Loucy (cell line): ENCODE measurements around the gene FOXO6.

Experiments used
- H2AFZ ChIP-seq: fragments of 200-600 bp; sonication (generic); 2 replicates; pipeline ENCODE4 v1.6.0; 2016; ENCODE audit warnings: antibody characterized with exemption, mild to moderate bottlenecking, low read length, moderate library complexity
- H3F3A ChIP-seq: fragments of 200-600 bp; 2 replicates; pipeline ENCODE4 v1.6.0; 2016; ENCODE audit warnings: antibody characterized with exemption, low read depth, mild to moderate bottlenecking
- H3K27me3 ChIP-seq: fragments of 200-600 bp; sonication (generic); 2 replicates; pipeline ENCODE4 v1.6.1; 2014; ENCODE audit warnings: low read length, mild to moderate bottlenecking; ENCODE audit not compliant: insufficient read depth, poor library complexity, severe bottlenecking
- H3K36me3 ChIP-seq: fragments of 200-600 bp; sonication (generic); 2 replicates; pipeline ENCODE4 v1.6.1; 2016; ENCODE audit warnings: low read length; ENCODE audit not compliant: insufficient read depth
- H3K4me1 ChIP-seq: fragments of 200-600 bp; sonication (generic); 2 replicates; pipeline ENCODE4 v1.5.1; 2014; ENCODE audit warnings: low read length, mild to moderate bottlenecking; ENCODE audit not compliant: insufficient read depth, poor library complexity, severe bottlenecking
- H3K4me2 ChIP-seq: fragments of 200-600 bp; sonication (generic); 2 replicates; pipeline ENCODE4 v1.6.0; 2014; ENCODE audit warnings: antibody characterized with exemption, low read length, low read depth, mild to moderate bottlenecking; ENCODE audit not compliant: poor library complexity, severe bottlenecking
- H3K4me3 ChIP-seq: fragments of 200-600 bp; sonication (generic); 2 replicates; pipeline ENCODE4 v1.5.1; 2014; ENCODE audit warnings: low read length, mild to moderate bottlenecking, mixed read lengths; ENCODE audit not compliant: poor library complexity, severe bottlenecking
- H3K79me2 ChIP-seq: fragments of 200-600 bp; sonication (generic); 2 replicates; pipeline ENCODE4 v1.6.1; 2014; ENCODE audit warnings: low read length; ENCODE audit not compliant: insufficient read depth
- H3K9ac ChIP-seq: fragments of 200-600 bp; sonication (generic); 2 replicates; pipeline ENCODE4 v1.6.0; 2014; ENCODE audit warnings: mild to moderate bottlenecking, low read depth, low read length, moderate library complexity; ENCODE audit not compliant: poor library complexity, severe bottlenecking
- H3K9me2 ChIP-seq: fragments of 200-600 bp; sonication (generic); replicated peaks from 2 replicates; pipeline ENCODE4 v1.6.1; 2016; ENCODE audit warnings: low read depth, low read length, mixed read lengths
- H3K9me3 ChIP-seq: fragments of 200-600 bp; sonication (generic); 2 replicates; pipeline ENCODE4 v1.6.1; 2014; ENCODE audit warnings: mild to moderate bottlenecking, antibody characterized with exemption, low read length, low read depth; ENCODE audit not compliant: insufficient read depth
- H4K20me1 ChIP-seq: fragments of 200-600 bp; sonication (generic); 2 replicates; pipeline ENCODE4 v1.6.0; 2014; ENCODE audit warnings: antibody characterized with exemption, low read length, mild to moderate bottlenecking; ENCODE audit not compliant: insufficient read depth, poor library complexity, severe bottlenecking
- CTCF ChIP-seq: fragments of 200-600 bp; sonication (generic); conservative IDR thresholded peaks from 2 replicates; pipeline ENCODE4 v1.5.1; 2014; ENCODE audit warnings: mild to moderate bottlenecking, antibody characterized with exemption, low read length
- EZH2phosphoT487 ChIP-seq: fragments of 200-600 bp; IDR thresholded peaks from 2 replicates; pipeline ENCODE4 v1.6.1; 2018; ENCODE audit warnings: antibody characterized with exemption, mild to moderate bottlenecking, moderate library complexity, borderline replicate concordance

Gene FOXO6

DNA sequence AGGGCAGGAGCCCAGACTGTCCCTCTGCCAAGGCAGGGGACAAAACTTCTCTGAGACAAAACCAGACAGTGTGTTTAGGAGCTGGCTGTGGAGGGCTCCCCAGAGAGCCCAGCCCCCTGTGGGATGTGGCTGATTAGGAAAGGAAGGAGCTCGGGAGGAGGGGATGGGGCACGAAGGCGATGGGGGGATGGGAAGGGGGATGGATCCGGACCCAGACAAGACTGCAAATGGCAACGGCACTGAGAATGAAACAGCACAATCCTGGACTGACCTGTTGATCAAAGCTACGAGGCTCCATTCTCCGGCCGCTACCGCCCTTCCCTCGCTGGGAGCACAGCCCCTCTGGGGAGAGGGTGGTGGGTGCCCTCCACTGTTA, 33.1 kb downstream of the FOXO6 start:
- Histone ChIP-seq H2AFZ (no peak overlapping the region), H3K4me3 (no peak overlapping the region), H4K20me1 (no peaks in the 10 kb centered on the region), H3K4me1 (peaks cover 9% of the 10 kb centered on the region), H3K9ac (no peak overlapping the region), H3K4me2 (no peak overlapping the region), H3K27me3 (no peaks in the 10 kb centered on the region), H3K79me2 (no peaks in the 10 kb centered on the region), H3K9me2 (no peaks in the 10 kb centered on the region), H3K9me3 (no peaks in the 10 kb centered on the region), H3K36me3 (no peaks in the 10 kb centered on the region), H3F3A (no peaks in the 10 kb centered on the region)
- TF ChIP-seq EZH2phosphoT487 (no peak), CTCF (no peak)

DNA sequence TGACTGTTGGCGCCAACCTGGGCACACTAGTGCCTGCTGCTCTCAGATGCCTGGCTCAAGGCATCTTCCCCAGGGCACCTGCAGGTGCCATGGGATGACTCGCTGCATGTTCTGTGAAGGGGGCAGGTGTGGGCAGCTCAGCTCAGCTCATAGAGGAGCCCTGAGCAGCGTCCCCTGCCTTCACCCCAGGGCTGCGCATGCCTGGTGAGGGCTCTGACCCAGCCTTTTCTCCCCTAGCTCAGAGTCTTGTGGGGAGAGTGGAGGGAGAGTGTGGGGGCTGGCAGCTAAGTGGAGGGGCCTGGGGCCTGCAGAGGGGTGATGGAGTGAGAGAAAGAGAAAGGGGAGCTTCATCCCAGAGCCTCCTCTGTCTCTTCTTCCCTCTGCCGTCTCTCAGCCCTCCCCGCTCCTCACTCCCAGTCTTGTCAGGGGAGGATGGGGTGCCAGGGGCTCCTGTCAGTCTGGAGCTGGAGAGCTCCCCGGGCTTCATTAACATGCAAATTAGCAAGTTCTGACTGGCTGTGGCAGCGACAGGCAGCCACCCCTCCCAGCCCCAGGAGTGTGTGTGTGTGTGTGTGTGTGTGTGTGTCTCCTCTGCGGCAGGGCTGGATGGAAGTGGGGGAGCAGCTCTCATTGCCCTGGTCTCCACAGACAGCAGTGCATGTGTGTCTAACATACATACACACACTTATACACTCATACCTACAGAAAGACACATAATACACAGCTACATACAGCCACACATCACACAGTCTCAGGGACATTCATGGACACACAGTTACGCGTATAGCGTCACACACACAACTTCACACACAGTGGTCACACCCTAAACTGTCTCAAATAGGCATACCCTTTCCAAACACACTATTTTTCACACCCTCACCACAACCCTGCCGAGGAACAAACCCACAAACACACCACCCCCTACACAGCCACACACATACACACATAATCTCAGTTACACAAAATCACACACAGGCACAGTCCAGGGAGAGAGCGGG, 34.0 kb downstream of the FOXO6 start:
- Histone ChIP-seq H3K79me2 (no peaks in the 10 kb centered on the region), H3K4me1 (peaks cover 9% of the 10 kb centered on the region), H2AFZ (no peak overlapping the region), H3K36me3 (no peaks in the 10 kb centered on the region), H3K9ac (no peak overlapping the region), H3K4me3 (no peak overlapping the region), H3K9me3 (no peaks in the 10 kb centered on the region), H3K9me2 (no peaks in the 10 kb centered on the region), H3F3A (no peaks in the 10 kb centered on the region), H3K4me2 (no peak overlapping the region), H4K20me1 (no peaks in the 10 kb centered on the region), H3K27me3 (no peaks in the 10 kb centered on the region)
- TF ChIP-seq EZH2phosphoT487 (no peak), CTCF (no peak)

DNA sequence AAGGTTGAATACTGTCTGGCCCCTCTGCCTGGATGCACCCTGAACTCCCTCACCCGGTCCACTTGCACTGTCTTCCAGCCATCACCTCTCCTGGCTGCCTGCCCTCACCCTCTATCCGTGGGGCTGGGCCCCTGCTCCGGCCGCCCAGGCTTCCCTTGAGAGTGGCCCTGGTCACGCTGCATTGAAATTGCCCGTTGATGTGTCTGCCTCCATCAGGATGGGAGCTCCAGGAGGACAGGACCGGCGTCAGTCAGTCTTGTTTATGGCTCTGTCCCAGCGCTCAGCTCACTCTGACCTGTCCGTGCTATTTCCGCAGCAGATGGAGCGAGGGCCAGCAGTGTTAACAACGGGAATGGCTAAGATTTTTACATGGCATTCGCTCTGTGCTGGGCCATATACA, 34.9 kb downstream of the FOXO6 start:
- H3K4me2 ChIP-seq: no peak overlapping the region
- no peaks in the 10 kb centered on the region for H3K9me2 ChIP-seq
- no peak for TF ChIP-seq EZH2phosphoT487
- no peak for TF ChIP-seq CTCF
- H3K9ac ChIP-seq: no peak overlapping the region
- no peaks in the 10 kb centered on the region for H3K27me3 ChIP-seq
- no peaks in the 10 kb centered on the region for H3K79me2 ChIP-seq
- no peaks in the 10 kb centered on the region for H3K9me3 ChIP-seq
- H3K4me1 ChIP-seq: peaks cover 9% of the 10 kb centered on the region
- H3F3A ChIP-seq: no peaks in the 10 kb centered on the region
- no peak overlapping the region for H2AFZ ChIP-seq
- no peak overlapping the region for H3K4me3 ChIP-seq
- H3K36me3 ChIP-seq: no peaks in the 10 kb centered on the region
- H4K20me1 ChIP-seq: no peaks in the 10 kb centered on the region
